H9 (cell line): ENCODE data around the gene PDHB. TPM values are rescaled to one million over a fixed set of nuclear protein-coding genes. Genes with fewer than 3 reads are reported as not detected.

Experiments
- DNase-seq: peaks from one replicate; pipeline ENCODE4 v3.0.0-alpha.2; 2017
- H2AFZ ChIP-seq: one replicate; pipeline ENCODE4 v1.6.1; 2013; ENCODE audit warnings: mild to moderate bottlenecking, low read length, control low read depth, moderate library complexity
- H2AK5ac ChIP-seq: 2 replicates; pipeline ENCODE4 v1.6.1; 2013; ENCODE audit warnings: low read length, control low read depth, mixed read lengths; ENCODE audit not compliant: insufficient read length
- H2BK120ac ChIP-seq: one replicate; pipeline ENCODE4 v1.6.1; 2013; ENCODE audit warnings: low read depth, mild to moderate bottlenecking, low read length, control low read depth, inconsistent platforms; ENCODE audit not compliant: poor library complexity, severe bottlenecking
- H2BK12ac ChIP-seq: 2 replicates; pipeline ENCODE4 v1.6.1; 2013; ENCODE audit warnings: low read length, control low read depth, mixed read lengths, low read depth; ENCODE audit not compliant: insufficient read length
- H2BK15ac ChIP-seq: 2 replicates; pipeline ENCODE4 v1.6.1; 2013; ENCODE audit warnings: low read depth, low read length, control low read depth
- H2BK20ac ChIP-seq: one replicate; pipeline ENCODE4 v1.6.1; 2013; ENCODE audit warnings: low read depth, mild to moderate bottlenecking, low read length, control low read depth, inconsistent platforms; ENCODE audit not compliant: poor library complexity, severe bottlenecking
- H2BK5ac ChIP-seq: 2 replicates; pipeline ENCODE4 v1.6.1; 2013; ENCODE audit warnings: low read length, control low read depth, mixed read lengths; ENCODE audit not compliant: insufficient read length
- H3K14ac ChIP-seq: 2 replicates; pipeline ENCODE4 v1.6.1; 2013; ENCODE audit warnings: low read length, control low read depth; ENCODE audit not compliant: insufficient read depth
- H3K18ac ChIP-seq: 2 replicates; pipeline ENCODE4 v1.6.1; 2013; ENCODE audit warnings: low read depth, mild to moderate bottlenecking, mixed read lengths, low read length, control low read depth; ENCODE audit not compliant: insufficient read length
- H3K23ac ChIP-seq: 2 replicates; pipeline ENCODE4 v1.6.1; 2013; ENCODE audit warnings: low read length, control low read depth, mixed read lengths, low read depth; ENCODE audit not compliant: insufficient read length
- H3K23me2 ChIP-seq: 2 replicates; pipeline ENCODE4 v1.6.1; 2013; ENCODE audit warnings: low read depth, mild to moderate bottlenecking, mixed read lengths, low read length, control low read depth; ENCODE audit not compliant: insufficient read length, poor library complexity, severe bottlenecking
- H3K27ac ChIP-seq: 2 replicates; pipeline ENCODE4 v1.5.1; 2013; ENCODE audit warnings: low read length, control low read depth, mixed read lengths, low read depth; ENCODE audit not compliant: insufficient read length
- H3K27me3 ChIP-seq: 2 replicates; pipeline ENCODE4 v1.6.1; 2013; ENCODE audit warnings: low read length, control low read depth, inconsistent platforms; ENCODE audit not compliant: insufficient read depth
- H3K4ac ChIP-seq: 2 replicates; pipeline ENCODE4 v1.6.1; 2013; ENCODE audit warnings: low read depth, mild to moderate bottlenecking, control low read depth, inconsistent platforms, low read length, moderate library complexity
- H3K4me1 ChIP-seq: 2 replicates; pipeline ENCODE4 v1.6.1; 2013; ENCODE audit warnings: low read length, control low read depth, inconsistent platforms; ENCODE audit not compliant: insufficient read depth
- H3K4me2 ChIP-seq: 2 replicates; pipeline ENCODE4 v1.6.1; 2013; ENCODE audit warnings: low read length, control low read depth, mixed read lengths; ENCODE audit not compliant: insufficient read length, insufficient read depth
- H3K56ac ChIP-seq: 2 replicates; pipeline ENCODE4 v1.6.1; 2013; ENCODE audit warnings: low read depth, mild to moderate bottlenecking, mixed read lengths, low read length, control low read depth; ENCODE audit not compliant: insufficient read length
- H3K79me1 ChIP-seq: 2 replicates; pipeline ENCODE4 v1.6.1; 2013; ENCODE audit warnings: low read depth, mild to moderate bottlenecking, moderate library complexity, low read length, control low read depth, inconsistent platforms; ENCODE audit not compliant: insufficient read depth, poor library complexity, severe bottlenecking
- H3K79me2 ChIP-seq: 2 replicates; pipeline ENCODE4 v1.6.1; 2013; ENCODE audit warnings: low read length, control low read depth, inconsistent platforms; ENCODE audit not compliant: insufficient read depth
- H3K9ac ChIP-seq: 2 replicates; pipeline ENCODE4 v1.6.1; 2013; ENCODE audit warnings: low read length, control low read depth, mixed read lengths; ENCODE audit not compliant: insufficient read length; ENCODE audit errors: extremely low read depth
- H3K9me3 ChIP-seq: one replicate; pipeline ENCODE4 v1.6.1; 2013; ENCODE audit warnings: low read depth, low read length, inconsistent platforms; ENCODE audit not compliant: control insufficient read depth
- H3T11ph ChIP-seq: one replicate; pipeline ENCODE4 v1.6.1; 2013; ENCODE audit warnings: mild to moderate bottlenecking, low read length, control low read depth, inconsistent platforms
- H4K20me1 ChIP-seq: one replicate; pipeline ENCODE4 v1.6.1; 2013; ENCODE audit not compliant: control insufficient read depth, insufficient read length, insufficient read depth
- H4K5ac ChIP-seq: 2 replicates; pipeline ENCODE4 v1.6.1; 2013; ENCODE audit warnings: low read depth, mild to moderate bottlenecking, mixed read lengths, low read length, control low read depth; ENCODE audit not compliant: insufficient read length
- H4K8ac ChIP-seq: replicated peaks from 2 replicates; pipeline ENCODE4 v1.6.1; 2013; ENCODE audit warnings: low read length, control low read depth, mixed read lengths, low read depth; ENCODE audit not compliant: insufficient read length
- H4K91ac ChIP-seq: 2 replicates; pipeline ENCODE4 v1.6.1; 2013; ENCODE audit warnings: low read depth, mild to moderate bottlenecking, moderate library complexity, mixed read lengths, low read length, control low read depth; ENCODE audit not compliant: insufficient read length
- H3K27ac Mint-ChIP-seq, 3 experiments: 2 replicates in 2 of 3; 3 replicates in 1 of 3; pipeline ENCODE4 v1.8.0; 2020 to 2021; ENCODE audit warnings: mixed read lengths in 3 of 3, mild to moderate bottlenecking in 1 of 3, moderate library complexity in 1 of 3
- H3K27me3 Mint-ChIP-seq: 2 replicates; pipeline ENCODE4 v1.8.0; 2021; ENCODE audit warnings: low read depth, mild to moderate bottlenecking, moderate library complexity, mixed read lengths
- H3K36me3 Mint-ChIP-seq, 3 experiments: 2 replicates in 2 of 3; 3 replicates in 1 of 3; pipeline ENCODE4 v1.8.0; 2020 to 2021; ENCODE audit warnings: low read depth in 3 of 3, mixed read lengths in 3 of 3; ENCODE audit not compliant: insufficient read depth in 1 of 3
- H3K4me1 Mint-ChIP-seq, 2 experiments: 2 replicates each; pipeline ENCODE4 v1.8.0; 2020; ENCODE audit warnings: mixed read lengths in 2 of 2
- H3K4me3 Mint-ChIP-seq, 2 experiments: 2 replicates in 1 of 2; 3 replicates in 1 of 2; pipeline ENCODE4 v1.8.0; 2020 to 2021; ENCODE audit warnings: mild to moderate bottlenecking in 2 of 2, mixed read lengths in 2 of 2, moderate library complexity in 1 of 2
- H3K9me3 Mint-ChIP-seq, 2 experiments: 2 replicates in 1 of 2; 3 replicates in 1 of 2; pipeline ENCODE4 v1.8.0; 2020; ENCODE audit warnings: mild to moderate bottlenecking in 2 of 2, mixed read lengths in 2 of 2, moderate library complexity in 1 of 2
- CTCF ChIP-seq: fragments of 200-600 bp; sonication (generic); conservative IDR thresholded peaks from 3 replicates; pipeline ENCODE4 v1.8.0; 2021; ENCODE audit warnings: antibody characterized with exemption, mild to moderate bottlenecking
- WGBS: extraction: QIAGEN DNeasy Blood & Tissue Kit; methylation state at CpG from one replicate; pipeline ENCODE4 v1.1.7; 2013; ENCODE audit warnings: missing lambda C conversion rate, low lambda C conversion rate, mixed read lengths; ENCODE audit not compliant: insufficient read length; ENCODE audit errors: extremely low coverage; 5-methylcytosine and 5-hydroxymethylcytosine counted together
- total RNA-seq: library from RNA; stranded (reverse); gene quantifications from 2 replicates; pipeline ENCODE4 v1.2.1, GENCODE V29; 2021

PDHB gene
- total RNA-seq, 1 experiment from 2014 or later = 132 TPM

- Histone ChIP-seq H3K23me2 (no peaks in the 10 kb centered on the region), H3K4me1 (no peaks in the 10 kb centered on the region; the same call in 1 of the 2 replicates), H3K4me2 (no peak overlapping the region), H4K20me1 (no peaks in the 10 kb centered on the region), H2BK20ac (no peak overlapping the region), H3K27me3 (no peaks in the 10 kb centered on the region), H3K56ac (no peak overlapping the region), H2BK15ac (no peak overlapping the region), H2BK5ac (no peak overlapping the region), H3T11ph (no peak overlapping the region), H3K79me2 (no peaks in the 10 kb centered on the region), H3K9me3 (no peaks in the 10 kb centered on the region), H2BK12ac (no peak overlapping the region), H3K9ac (no peak overlapping the region), H3K18ac (no peak overlapping the region), H2AK5ac (no peak overlapping the region), H4K8ac (no peak overlapping the region), H3K14ac (no peak overlapping the region), H3K23ac (no peak overlapping the region), H3K79me1 (no peaks in the 10 kb centered on the region), H3K4ac (no peak overlapping the region), H4K5ac (no peak overlapping the region), H2BK120ac (no peak overlapping the region), H3K27ac (no peak overlapping the region), H4K91ac (no peak overlapping the region), H2AFZ (no peak overlapping the region)
- WGBS = no CpG with 5 or more reads among the region's 5 CpGs
- no peak for DNase-seq
- Mint-ChIP-seq H3K27ac (no peak overlapping the region), H3K9me3 (no peaks in the 10 kb centered on the region), H3K4me3 (no peak overlapping the region), H3K4me1 (peaks cover 18 to 20% of the 10 kb centered on the region in 2 experiments), H3K36me3 (no peaks in the 10 kb centered on the region; a peak in 1 of 7 replicates), H3K27me3 (peaks cover 3% of the 10 kb centered on the region; the same call in 1 of the 2 replicates)
- TF ChIP-seq CTCF = no peak
Observed at GRCh38 chr3:58408906-58409305, 24.7 kb downstream of the PDHB start.
